Measurements from ENCODE around the gene C9orf40.

- TF ChIP-seq CTCF (IDR thresholded peaks at IDR 0.05; ENCODE audit: insufficient read depth, low read length) (no peak), POLR2AphosphoS5 (IDR thresholded peaks at IDR 0.05; ENCODE audit: low read depth) (no peak), REST (IDR thresholded peaks at IDR 0.05; ENCODE audit: insufficient replicate concordance, low read depth) (no peak)
These were observed 45.6 kb downstream of the C9orf40 start for GRCh38 chr9:74907085-74907484.

Measured in HL-60 (cell line).